H9 (cell line): ENCODE data around the gene SPPL3. TPM values are rescaled to one million over a fixed set of nuclear protein-coding genes. Genes with fewer than 3 reads are reported as not detected.

ENCODE experiments used
- DNase-seq: peaks from one replicate; pipeline ENCODE4 v3.0.0-alpha.2; 2017
- H2AFZ ChIP-seq: one replicate; pipeline ENCODE4 v1.6.1; 2013; ENCODE audit warnings: mild to moderate bottlenecking, low read length, control low read depth, moderate library complexity
- H2AK5ac ChIP-seq: 2 replicates; pipeline ENCODE4 v1.6.1; 2013; ENCODE audit warnings: low read length, control low read depth, mixed read lengths; ENCODE audit not compliant: insufficient read length
- H2BK120ac ChIP-seq: one replicate; pipeline ENCODE4 v1.6.1; 2013; ENCODE audit warnings: low read depth, mild to moderate bottlenecking, low read length, control low read depth, inconsistent platforms; ENCODE audit not compliant: poor library complexity, severe bottlenecking
- H2BK12ac ChIP-seq: 2 replicates; pipeline ENCODE4 v1.6.1; 2013; ENCODE audit warnings: low read length, control low read depth, mixed read lengths, low read depth; ENCODE audit not compliant: insufficient read length
- H2BK15ac ChIP-seq: 2 replicates; pipeline ENCODE4 v1.6.1; 2013; ENCODE audit warnings: low read depth, low read length, control low read depth
- H2BK20ac ChIP-seq: one replicate; pipeline ENCODE4 v1.6.1; 2013; ENCODE audit warnings: low read depth, mild to moderate bottlenecking, low read length, control low read depth, inconsistent platforms; ENCODE audit not compliant: poor library complexity, severe bottlenecking
- H2BK5ac ChIP-seq: 2 replicates; pipeline ENCODE4 v1.6.1; 2013; ENCODE audit warnings: low read length, control low read depth, mixed read lengths; ENCODE audit not compliant: insufficient read length
- H3K14ac ChIP-seq: 2 replicates; pipeline ENCODE4 v1.6.1; 2013; ENCODE audit warnings: low read length, control low read depth; ENCODE audit not compliant: insufficient read depth
- H3K18ac ChIP-seq: 2 replicates; pipeline ENCODE4 v1.6.1; 2013; ENCODE audit warnings: low read depth, mild to moderate bottlenecking, mixed read lengths, low read length, control low read depth; ENCODE audit not compliant: insufficient read length
- H3K23ac ChIP-seq: 2 replicates; pipeline ENCODE4 v1.6.1; 2013; ENCODE audit warnings: low read length, control low read depth, mixed read lengths, low read depth; ENCODE audit not compliant: insufficient read length
- H3K23me2 ChIP-seq: 2 replicates; pipeline ENCODE4 v1.6.1; 2013; ENCODE audit warnings: low read depth, mild to moderate bottlenecking, mixed read lengths, low read length, control low read depth; ENCODE audit not compliant: insufficient read length, poor library complexity, severe bottlenecking
- H3K27ac ChIP-seq: 2 replicates; pipeline ENCODE4 v1.5.1; 2013; ENCODE audit warnings: low read length, control low read depth, mixed read lengths, low read depth; ENCODE audit not compliant: insufficient read length
- H3K27me3 ChIP-seq: 2 replicates; pipeline ENCODE4 v1.6.1; 2013; ENCODE audit warnings: low read length, control low read depth, inconsistent platforms; ENCODE audit not compliant: insufficient read depth
- H3K4ac ChIP-seq: 2 replicates; pipeline ENCODE4 v1.6.1; 2013; ENCODE audit warnings: low read depth, mild to moderate bottlenecking, control low read depth, inconsistent platforms, low read length, moderate library complexity
- H3K4me1 ChIP-seq: 2 replicates; pipeline ENCODE4 v1.6.1; 2013; ENCODE audit warnings: low read length, control low read depth, inconsistent platforms; ENCODE audit not compliant: insufficient read depth
- H3K4me2 ChIP-seq: 2 replicates; pipeline ENCODE4 v1.6.1; 2013; ENCODE audit warnings: low read length, control low read depth, mixed read lengths; ENCODE audit not compliant: insufficient read length, insufficient read depth
- H3K56ac ChIP-seq: 2 replicates; pipeline ENCODE4 v1.6.1; 2013; ENCODE audit warnings: low read depth, mild to moderate bottlenecking, mixed read lengths, low read length, control low read depth; ENCODE audit not compliant: insufficient read length
- H3K79me1 ChIP-seq: 2 replicates; pipeline ENCODE4 v1.6.1; 2013; ENCODE audit warnings: low read depth, mild to moderate bottlenecking, moderate library complexity, low read length, control low read depth, inconsistent platforms; ENCODE audit not compliant: insufficient read depth, poor library complexity, severe bottlenecking
- H3K79me2 ChIP-seq: 2 replicates; pipeline ENCODE4 v1.6.1; 2013; ENCODE audit warnings: low read length, control low read depth, inconsistent platforms; ENCODE audit not compliant: insufficient read depth
- H3K9ac ChIP-seq: 2 replicates; pipeline ENCODE4 v1.6.1; 2013; ENCODE audit warnings: low read length, control low read depth, mixed read lengths; ENCODE audit not compliant: insufficient read length; ENCODE audit errors: extremely low read depth
- H3K9me3 ChIP-seq: one replicate; pipeline ENCODE4 v1.6.1; 2013; ENCODE audit warnings: low read depth, low read length, inconsistent platforms; ENCODE audit not compliant: control insufficient read depth
- H3T11ph ChIP-seq: one replicate; pipeline ENCODE4 v1.6.1; 2013; ENCODE audit warnings: mild to moderate bottlenecking, low read length, control low read depth, inconsistent platforms
- H4K20me1 ChIP-seq: one replicate; pipeline ENCODE4 v1.6.1; 2013; ENCODE audit not compliant: control insufficient read depth, insufficient read length, insufficient read depth
- H4K5ac ChIP-seq: 2 replicates; pipeline ENCODE4 v1.6.1; 2013; ENCODE audit warnings: low read depth, mild to moderate bottlenecking, mixed read lengths, low read length, control low read depth; ENCODE audit not compliant: insufficient read length
- H4K8ac ChIP-seq: replicated peaks from 2 replicates; pipeline ENCODE4 v1.6.1; 2013; ENCODE audit warnings: low read length, control low read depth, mixed read lengths, low read depth; ENCODE audit not compliant: insufficient read length
- H4K91ac ChIP-seq: 2 replicates; pipeline ENCODE4 v1.6.1; 2013; ENCODE audit warnings: low read depth, mild to moderate bottlenecking, moderate library complexity, mixed read lengths, low read length, control low read depth; ENCODE audit not compliant: insufficient read length
- H3K27ac Mint-ChIP-seq, 3 experiments: 2 replicates in 2 of 3; 3 replicates in 1 of 3; pipeline ENCODE4 v1.8.0; 2020 to 2021; ENCODE audit warnings: mixed read lengths in 3 of 3, mild to moderate bottlenecking in 1 of 3, moderate library complexity in 1 of 3
- H3K27me3 Mint-ChIP-seq: 2 replicates; pipeline ENCODE4 v1.8.0; 2021; ENCODE audit warnings: low read depth, mild to moderate bottlenecking, moderate library complexity, mixed read lengths
- H3K36me3 Mint-ChIP-seq, 3 experiments: 2 replicates in 2 of 3; 3 replicates in 1 of 3; pipeline ENCODE4 v1.8.0; 2020 to 2021; ENCODE audit warnings: low read depth in 3 of 3, mixed read lengths in 3 of 3; ENCODE audit not compliant: insufficient read depth in 1 of 3
- H3K4me1 Mint-ChIP-seq, 2 experiments: 2 replicates each; pipeline ENCODE4 v1.8.0; 2020; ENCODE audit warnings: mixed read lengths in 2 of 2
- H3K4me3 Mint-ChIP-seq, 2 experiments: 2 replicates in 1 of 2; 3 replicates in 1 of 2; pipeline ENCODE4 v1.8.0; 2020 to 2021; ENCODE audit warnings: mild to moderate bottlenecking in 2 of 2, mixed read lengths in 2 of 2, moderate library complexity in 1 of 2
- H3K9me3 Mint-ChIP-seq, 2 experiments: 2 replicates in 1 of 2; 3 replicates in 1 of 2; pipeline ENCODE4 v1.8.0; 2020; ENCODE audit warnings: mild to moderate bottlenecking in 2 of 2, mixed read lengths in 2 of 2, moderate library complexity in 1 of 2
- CTCF ChIP-seq: fragments of 200-600 bp; sonication (generic); conservative IDR thresholded peaks from 3 replicates; pipeline ENCODE4 v1.8.0; 2021; ENCODE audit warnings: antibody characterized with exemption, mild to moderate bottlenecking
- WGBS: extraction: QIAGEN DNeasy Blood & Tissue Kit; methylation state at CpG from one replicate; pipeline ENCODE4 v1.1.7; 2013; ENCODE audit warnings: missing lambda C conversion rate, low lambda C conversion rate, mixed read lengths; ENCODE audit not compliant: insufficient read length; ENCODE audit errors: extremely low coverage; 5-methylcytosine and 5-hydroxymethylcytosine counted together
- total RNA-seq: library from RNA; stranded (reverse); gene quantifications from 2 replicates; pipeline ENCODE4 v1.2.1, GENCODE V29; 2021

SPPL3 gene
- total RNA-seq, 1 experiment from 2014 or later: 46.3 TPM

- no CpG with 5 or more reads among the region's 9 CpGs for WGBS
- no peaks in the 10 kb centered on the region for H3K27me3 Mint-ChIP-seq
- no peak for TF ChIP-seq CTCF
Measured at GRCh38 chr12:120932956-120933526, 28.9 kb upstream of the SPPL3 start.

More at GRCh38 chr12:120932956-120933526, 28.9 kb upstream of the SPPL3 start:
- no peak overlapping the region for H3T11ph ChIP-seq
- H2BK15ac ChIP-seq: no peak overlapping the region
- no peaks in the 10 kb centered on the region; a peak in 1 of 5 replicates for H3K9me3 Mint-ChIP-seq
- no peak overlapping the region for H2BK20ac ChIP-seq
- no peak overlapping the region for H2AFZ ChIP-seq
- H4K20me1 ChIP-seq: no peaks in the 10 kb centered on the region
- no peaks in the 10 kb centered on the region for H3K36me3 Mint-ChIP-seq
- DNase-seq: no peak
- H3K79me2 ChIP-seq: no peaks in the 10 kb centered on the region
- no peak overlapping the region for H3K4ac ChIP-seq
- no peak overlapping the region for H2BK5ac ChIP-seq
- no peak overlapping the region for H3K9ac ChIP-seq
- H4K91ac ChIP-seq: no peak overlapping the region
- H3K4me1 ChIP-seq: no peaks in the 10 kb centered on the region
- no peak overlapping the region for H2BK12ac ChIP-seq
- H2BK120ac ChIP-seq: no peak overlapping the region
- no peaks in the 10 kb centered on the region for H3K27me3 ChIP-seq
- no peak overlapping the region for H3K56ac ChIP-seq
- no peak overlapping the region for H2AK5ac ChIP-seq
- H3K4me2 ChIP-seq: no peak overlapping the region
- H3K14ac ChIP-seq: no peak overlapping the region
- peaks cover 7 to 9% of the 10 kb centered on the region in 2 experiments for H3K4me1 Mint-ChIP-seq
- H4K8ac ChIP-seq: no peak overlapping the region
- no peak overlapping the region for H3K4me3 Mint-ChIP-seq
- no peaks in the 10 kb centered on the region for H3K9me3 ChIP-seq
- no peak overlapping the region; a peak in 1 of 7 replicates for H3K27ac Mint-ChIP-seq
- no peaks in the 10 kb centered on the region for H3K79me1 ChIP-seq
- no peak overlapping the region for H3K23ac ChIP-seq
- no peaks in the 10 kb centered on the region for H3K23me2 ChIP-seq
- H4K5ac ChIP-seq: no peak overlapping the region
- H3K18ac ChIP-seq: no peak overlapping the region
- no peak overlapping the region for H3K27ac ChIP-seq
